ENCODE measurements around the gene IGF2BP3.

The IGF2BP3 gene

GRCh38 chr7:23472956-23473843 lies 2.9 kb upstream of the IGF2BP3 start:
- no peak overlapping the region for H3K27ac ChIP-seq (ENCODE audit: low read depth, low read length)
- no peak overlapping the region for H3K9ac ChIP-seq (ENCODE audit: low read length in 5 of 5)
- H3K36me3 ChIP-seq (ENCODE audit: control insufficient read depth in 5 of 5, insufficient read depth in 5 of 5, low read length in 5 of 5): no peaks in the 10 kb centered on the region
- peaks cover 0 to 39% (median 35%) of the 10 kb centered on the region in 5 donors for H3K4me1 ChIP-seq (ENCODE audit: control insufficient read depth in 5 of 5, insufficient read depth in 5 of 5, low read length in 5 of 5)
- peaks cover 0 to 8% (median 2%) of the 10 kb centered on the region in 5 donors for H3K9me3 ChIP-seq (ENCODE audit: control insufficient read depth in 5 of 5, low read length in 5 of 5)
- H3K27me3 ChIP-seq (ENCODE audit: control insufficient read depth in 5 of 5, insufficient read depth in 4 of 5, low read length in 5 of 5): peaks cover 49 to 85% (median 70%) of the 10 kb centered on the region in 5 donors
- H3K4me3 ChIP-seq (ENCODE audit: low read depth in 1 of 5, low read length in 5 of 5): peak overlapping the region in 1 of 5 donors; percentile 26

- Histone ChIP-seq H3K9ac (ENCODE audit: low read length in 5 of 5) (no peak overlapping the region), H3K27ac (ENCODE audit: low read depth, low read length) (no peak overlapping the region), H3K4me3 (ENCODE audit: low read depth in 1 of 5, low read length in 5 of 5) (no peak overlapping the region), H3K4me1 (ENCODE audit: control insufficient read depth in 5 of 5, insufficient read depth in 5 of 5, low read length in 5 of 5) (peaks cover 1 to 45% (median 42%) of the 10 kb centered on the region in 5 donors), H3K9me3 (ENCODE audit: control insufficient read depth in 5 of 5, low read length in 5 of 5) (peaks cover 0 to 8% (median 2%) of the 10 kb centered on the region in 5 donors), H3K36me3 (ENCODE audit: control insufficient read depth in 5 of 5, insufficient read depth in 5 of 5, low read length in 5 of 5) (no peaks in the 10 kb centered on the region), H3K27me3 (ENCODE audit: control insufficient read depth in 5 of 5, insufficient read depth in 4 of 5, low read length in 5 of 5) (peaks cover 53 to 88% (median 76%) of the 10 kb centered on the region in 5 donors)
These were observed 2.3 kb upstream of the IGF2BP3 start for GRCh38 chr7:23472556-23472955.

- no peaks in the 10 kb centered on the region for H3K36me3 ChIP-seq (ENCODE audit: control insufficient read depth in 5 of 5, insufficient read depth in 5 of 5, low read length in 5 of 5)
- H3K27me3 ChIP-seq (ENCODE audit: control insufficient read depth in 5 of 5, insufficient read depth in 4 of 5, low read length in 5 of 5): peaks cover 58 to 89% (median 79%) of the 10 kb centered on the region in 5 donors
- H3K9me3 ChIP-seq (ENCODE audit: control insufficient read depth in 5 of 5, low read length in 5 of 5): peaks cover 0 to 8% (median 2%) of the 10 kb centered on the region in 5 donors
- no peak overlapping the region for H3K9ac ChIP-seq (ENCODE audit: low read length in 5 of 5)
- no peak overlapping the region for H3K4me3 ChIP-seq (ENCODE audit: low read depth in 1 of 5, low read length in 5 of 5)
- H3K27ac ChIP-seq (ENCODE audit: low read depth, low read length): no peak overlapping the region
- H3K4me1 ChIP-seq (ENCODE audit: control insufficient read depth in 5 of 5, insufficient read depth in 5 of 5, low read length in 5 of 5): peaks cover 2 to 46% (median 45%) of the 10 kb centered on the region in 5 donors
These were observed 1.8 kb upstream of the IGF2BP3 start for GRCh38 chr7:23472046-23472445.

- H3K4me3 ChIP-seq (ENCODE audit: low read depth in 1 of 5, low read length in 5 of 5): no peak overlapping the region
- no peak overlapping the region for H3K9ac ChIP-seq (ENCODE audit: low read length in 5 of 5)
- no peaks in the 10 kb centered on the region for H3K36me3 ChIP-seq (ENCODE audit: control insufficient read depth in 5 of 5, insufficient read depth in 5 of 5, low read length in 5 of 5)
- peaks cover 2 to 46% (median 45%) of the 10 kb centered on the region in 5 donors for H3K4me1 ChIP-seq (ENCODE audit: control insufficient read depth in 5 of 5, insufficient read depth in 5 of 5, low read length in 5 of 5)
- H3K27ac ChIP-seq (ENCODE audit: low read depth, low read length): no peak overlapping the region
- peaks cover 0 to 8% (median 2%) of the 10 kb centered on the region in 5 donors for H3K9me3 ChIP-seq (ENCODE audit: control insufficient read depth in 5 of 5, low read length in 5 of 5)
- H3K27me3 ChIP-seq (ENCODE audit: control insufficient read depth in 5 of 5, insufficient read depth in 4 of 5, low read length in 5 of 5): peaks cover 58 to 88% (median 74%) of the 10 kb centered on the region in 5 donors
These were observed 992 bp upstream of the IGF2BP3 start for GRCh38 chr7:23471106-23471859.

GRCh38 chr7:23469961-23470250 lies 385 bp downstream of the IGF2BP3 start:
- Histone ChIP-seq H3K9ac (ENCODE audit: low read length in 5 of 5) (no peak overlapping the region), H3K4me1 (ENCODE audit: control insufficient read depth in 5 of 5, insufficient read depth in 5 of 5, low read length in 5 of 5) (peaks cover 2 to 46% (median 45%) of the 10 kb centered on the region in 5 donors), H3K27ac (ENCODE audit: low read depth, low read length) (no peak overlapping the region), H3K9me3 (ENCODE audit: control insufficient read depth in 5 of 5, low read length in 5 of 5) (peaks cover 0 to 6% (median 2%) of the 10 kb centered on the region in 5 donors), H3K36me3 (ENCODE audit: control insufficient read depth in 5 of 5, insufficient read depth in 5 of 5, low read length in 5 of 5) (no peaks in the 10 kb centered on the region), H3K27me3 (ENCODE audit: control insufficient read depth in 5 of 5, insufficient read depth in 4 of 5, low read length in 5 of 5) (peaks cover 66 to 92% (median 73%) of the 10 kb centered on the region in 5 donors), H3K4me3 (ENCODE audit: low read depth in 1 of 5, low read length in 5 of 5) (peak overlapping the region in 2 of 5 donors; percentile 31 to 63)

- Histone ChIP-seq H3K9ac (ENCODE audit: low read length in 5 of 5) (no peak overlapping the region), H3K36me3 (ENCODE audit: control insufficient read depth in 5 of 5, insufficient read depth in 5 of 5, low read length in 5 of 5) (no peaks in the 10 kb centered on the region), H3K27me3 (ENCODE audit: control insufficient read depth in 5 of 5, insufficient read depth in 4 of 5, low read length in 5 of 5) (peaks cover 62 to 88% (median 69%) of the 10 kb centered on the region in 5 donors), H3K4me3 (ENCODE audit: low read depth in 1 of 5, low read length in 5 of 5) (peak overlapping the region in 4 of 5 donors; percentile 32 to 63 (median 46)), H3K9me3 (ENCODE audit: control insufficient read depth in 5 of 5, low read length in 5 of 5) (peaks cover 0 to 3% (median 0%) of the 10 kb centered on the region in 5 donors), H3K4me1 (ENCODE audit: control insufficient read depth in 5 of 5, insufficient read depth in 5 of 5, low read length in 5 of 5) (peaks cover 2 to 42% (median 39%) of the 10 kb centered on the region in 5 donors), H3K27ac (ENCODE audit: low read depth, low read length) (no peak overlapping the region)
These were observed 936 bp downstream of the IGF2BP3 start for GRCh38 chr7:23469150-23469960.

GRCh38 chr7:23468526-23469149 lies 1.7 kb downstream of the IGF2BP3 start:
- Histone ChIP-seq H3K9me3 (ENCODE audit: control insufficient read depth in 5 of 5, low read length in 5 of 5) (peaks cover 0 to 3% (median 0%) of the 10 kb centered on the region in 5 donors), H3K27ac (ENCODE audit: low read depth, low read length) (no peak overlapping the region), H3K4me3 (ENCODE audit: low read depth in 1 of 5, low read length in 5 of 5) (peak overlapping the region in 4 of 5 donors; percentile 35 to 63 (median 45)), H3K9ac (ENCODE audit: low read length in 5 of 5) (no peak overlapping the region), H3K27me3 (ENCODE audit: control insufficient read depth in 5 of 5, insufficient read depth in 4 of 5, low read length in 5 of 5) (peaks cover 60 to 88% (median 69%) of the 10 kb centered on the region in 5 donors), H3K4me1 (ENCODE audit: control insufficient read depth in 5 of 5, insufficient read depth in 5 of 5, low read length in 5 of 5) (peaks cover 2 to 35% (median 32%) of the 10 kb centered on the region in 5 donors), H3K36me3 (ENCODE audit: control insufficient read depth in 5 of 5, insufficient read depth in 5 of 5, low read length in 5 of 5) (no peaks in the 10 kb centered on the region)

- no peaks in the 10 kb centered on the region for H3K36me3 ChIP-seq (ENCODE audit: control insufficient read depth in 5 of 5, insufficient read depth in 5 of 5, low read length in 5 of 5)
- H3K9me3 ChIP-seq (ENCODE audit: control insufficient read depth in 5 of 5, low read length in 5 of 5): peaks cover 0 to 3% (median 0%) of the 10 kb centered on the region in 5 donors
- H3K4me1 ChIP-seq (ENCODE audit: control insufficient read depth in 5 of 5, insufficient read depth in 5 of 5, low read length in 5 of 5): peaks cover 2 to 33% (median 31%) of the 10 kb centered on the region in 5 donors
- no peak overlapping the region for H3K27ac ChIP-seq (ENCODE audit: low read depth, low read length)
- peak overlapping the region; percentile 6 to 63 (median 35) for H3K4me3 ChIP-seq (ENCODE audit: low read depth in 1 of 5, low read length in 5 of 5)
- peaks cover 57 to 85% (median 63%) of the 10 kb centered on the region in 5 donors for H3K27me3 ChIP-seq (ENCODE audit: control insufficient read depth in 5 of 5, insufficient read depth in 4 of 5, low read length in 5 of 5)
- H3K9ac ChIP-seq (ENCODE audit: low read length in 5 of 5): no peak overlapping the region
These were observed 2.3 kb downstream of the IGF2BP3 start for GRCh38 chr7:23467806-23468525.

Data from subcutaneous abdominal adipose tissue (tissue), 5 donors.